Neural cell (in vitro differentiated cells): ENCODE data around the gene GIMAP2. TPM values are rescaled to one million over a fixed set of nuclear protein-coding genes. Genes with fewer than 3 reads are reported as not detected.

Experiments used
- H2AFZ ChIP-seq: fragments of 200-600, 300-800 bp; sonication (generic), shearing (Covaris generic); 2 replicates; pipeline ENCODE4 v1.6.0; 2014; ENCODE audit warnings: low read depth, mild to moderate bottlenecking, antibody characterized with exemption, low read length, moderate library complexity
- H3F3A ChIP-seq: fragments of 200-600 bp; shearing (Covaris generic); 2 replicates; pipeline ENCODE4 v1.6.1; 2016; ENCODE audit warnings: mild to moderate bottlenecking, moderate library complexity, mixed read lengths, antibody characterized with exemption, low read length; ENCODE audit not compliant: insufficient read depth, poor library complexity, severe bottlenecking
- H3K27ac ChIP-seq: fragments of 200-600, 300-800 bp; sonication (generic), shearing (Covaris generic); 2 replicates; pipeline ENCODE4 v1.5.1; 2014; ENCODE audit warnings: mild to moderate bottlenecking, low read length, moderate library complexity
- H3K27me3 ChIP-seq: fragments of 300-800, 200-600 bp; sonication (generic), shearing (Covaris generic); 2 replicates; pipeline ENCODE4 v1.6.0; 2014; ENCODE audit warnings: mild to moderate bottlenecking, low read depth, low read length, moderate library complexity; ENCODE audit not compliant: insufficient read depth
- H3K36me3 ChIP-seq: fragments of 300-800, 200-600 bp; sonication (generic), shearing (Covaris generic); 2 replicates; pipeline ENCODE4 v1.5.1; 2014; ENCODE audit warnings: mild to moderate bottlenecking, antibody characterized with exemption, low read length, moderate library complexity; ENCODE audit not compliant: insufficient read depth
- H3K4me2 ChIP-seq: fragments of 300-800, 200-600 bp; sonication (generic), shearing (Covaris generic); 2 replicates; pipeline ENCODE4 v1.6.0; 2014; ENCODE audit warnings: mild to moderate bottlenecking, low read length
- H3K4me3 ChIP-seq: fragments of 300-800, 200-600 bp; sonication (generic), shearing (Covaris generic); 2 replicates; pipeline ENCODE4 v1.5.1; 2014; ENCODE audit warnings: mild to moderate bottlenecking, low read length, moderate library complexity
- H3K79me2 ChIP-seq: fragments of 200-600 bp; shearing (Covaris generic); replicated peaks from 2 replicates; pipeline ENCODE4 v1.6.0; 2014; ENCODE audit warnings: mild to moderate bottlenecking, low read length, moderate library complexity; ENCODE audit not compliant: insufficient read depth
- H3K9ac ChIP-seq: fragments of 300-800, 200-600 bp; sonication (generic), shearing (Covaris generic); 2 replicates; pipeline ENCODE4 v1.6.1; 2016; ENCODE audit warnings: mild to moderate bottlenecking, low read length, mixed read lengths
- H3K9me2 ChIP-seq: fragments of 200-600 bp; shearing (Covaris generic); 2 replicates; pipeline ENCODE4 v1.6.1; 2016; ENCODE audit warnings: mild to moderate bottlenecking, low read length, mixed read lengths; ENCODE audit not compliant: insufficient read depth
- H3K9me3 ChIP-seq: fragments of 200-600, 300-800 bp; sonication (generic), shearing (Covaris generic); 2 replicates; pipeline ENCODE4 v1.6.1; 2016; ENCODE audit warnings: mild to moderate bottlenecking, mixed run types, low read length, moderate library complexity, mixed read lengths
- H4K20me1 ChIP-seq: fragments of 200-600 bp; shearing (Covaris generic); 2 replicates; pipeline ENCODE4 v1.6.1; 2016; ENCODE audit warnings: mild to moderate bottlenecking, mixed run types; ENCODE audit not compliant: insufficient read depth
- EP300 ChIP-seq: fragments of 450-650 bp; conservative IDR thresholded peaks from 2 replicates; pipeline ENCODE4 v1.6.1; 2014; ENCODE audit warnings: antibody characterized with exemption, mild to moderate bottlenecking, moderate library complexity; ENCODE audit not compliant: poor library complexity, severe bottlenecking
- EZH2 ChIP-seq: fragments of 200-600, 300-800 bp; shearing (Covaris generic), sonication (generic); IDR thresholded peaks from 2 replicates; pipeline ENCODE4 v1.6.1; 2014; ENCODE audit warnings: antibody characterized with exemption, low read length, borderline replicate concordance, mild to moderate bottlenecking; ENCODE audit not compliant: insufficient read depth, poor library complexity, severe bottlenecking
- MXI1 ChIP-seq: fragments of 450-650 bp; conservative IDR thresholded peaks from 2 replicates; pipeline ENCODE4 v1.6.1; 2014; ENCODE audit warnings: antibody characterized with exemption, mild to moderate bottlenecking; ENCODE audit not compliant: poor library complexity, severe bottlenecking
- POLR2AphosphoS5 ChIP-seq: IDR thresholded peaks from 2 replicates; pipeline ENCODE4 v1.6.1; 2012
- RAD21 ChIP-seq: fragments of 450-650 bp; conservative IDR thresholded peaks from 2 replicates; pipeline ENCODE4 v1.6.1; 2014; ENCODE audit warnings: antibody characterized with exemption, mild to moderate bottlenecking, moderate library complexity
- SMC3 ChIP-seq: fragments of 450-650 bp; conservative IDR thresholded peaks from 2 replicates; pipeline ENCODE4 v1.6.1; 2014; ENCODE audit warnings: antibody characterized with exemption, mild to moderate bottlenecking, moderate library complexity; ENCODE audit not compliant: poor library complexity
- TAF1 ChIP-seq: IDR thresholded peaks from 2 replicates; pipeline ENCODE4 v1.6.1; 2012; ENCODE audit warnings: low read depth
- polyA plus RNA-seq: library from polyadenylated mRNA; depleted of rRNA; stranded (reverse); fragments of >200 nt; gene quantifications from 2 replicates; pipeline ENCODE4 v1.2.3, GENCODE V29; 2014
- TF ChIP-seq, protein P1 (sequence below): fragments of 450-650 bp; IDR thresholded peaks from 2 replicates; pipeline ENCODE4 v1.5.1; 2014; ENCODE audit warnings: antibody characterized with exemption, mild to moderate bottlenecking, moderate library complexity; ENCODE audit not compliant: poor library complexity, severe bottlenecking
- TF ChIP-seq, protein P2 (sequence below): IDR thresholded peaks from 2 replicates; pipeline ENCODE4 v1.6.1; 2012; ENCODE audit warnings: borderline replicate concordance

GIMAP2 gene
- polyA plus RNA-seq, 1 donor from 2014 or later = not detected

DNA sequence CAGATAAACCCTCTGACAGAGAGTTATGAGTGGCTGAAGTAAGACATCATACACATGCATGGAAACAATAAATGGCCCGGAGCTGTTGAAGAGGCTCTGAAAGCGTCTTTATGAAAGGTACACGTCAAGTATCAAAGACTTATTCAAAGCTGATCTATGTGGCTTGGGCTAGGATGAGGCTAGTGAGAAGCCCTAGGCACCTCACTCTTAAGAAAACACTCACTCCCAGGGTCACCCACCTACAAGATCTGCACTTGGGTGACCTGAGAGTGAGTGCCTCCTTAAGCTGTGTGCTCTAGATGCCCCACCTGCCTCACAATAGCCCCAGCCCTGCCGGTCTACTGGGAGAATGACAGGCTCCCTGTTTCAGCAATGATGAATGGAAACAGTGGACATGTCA lies 29.8 kb downstream of the GIMAP2 start:
- Histone ChIP-seq H3K27me3 (no peaks in the 10 kb centered on the region), H3K9me3 (no peaks in the 10 kb centered on the region), H3K9ac (no peak overlapping the region), H3K4me3 (no peak overlapping the region), H3K27ac (no peak overlapping the region), H3K36me3 (no peaks in the 10 kb centered on the region), H4K20me1 (no peaks in the 10 kb centered on the region), H3K79me2 (no peaks in the 10 kb centered on the region), H2AFZ (no peak overlapping the region), H3K4me2 (no peak overlapping the region), H3K9me2 (no peaks in the 10 kb centered on the region), H3F3A (no peaks in the 10 kb centered on the region)
- TF ChIP-seq POLR2AphosphoS5 = no peak

- Histone ChIP-seq H3K27ac (no peak overlapping the region), H3K9ac (no peak overlapping the region), H3K4me2 (no peak overlapping the region), H3F3A (no peaks in the 10 kb centered on the region), H2AFZ (no peak overlapping the region), H3K4me3 (no peak overlapping the region), H3K27me3 (no peaks in the 10 kb centered on the region), H3K9me2 (no peaks in the 10 kb centered on the region), H3K9me3 (no peaks in the 10 kb centered on the region), H4K20me1 (no peaks in the 10 kb centered on the region), H3K79me2 (no peaks in the 10 kb centered on the region), H3K36me3 (no peaks in the 10 kb centered on the region)
- TF ChIP-seq, protein P1, sequence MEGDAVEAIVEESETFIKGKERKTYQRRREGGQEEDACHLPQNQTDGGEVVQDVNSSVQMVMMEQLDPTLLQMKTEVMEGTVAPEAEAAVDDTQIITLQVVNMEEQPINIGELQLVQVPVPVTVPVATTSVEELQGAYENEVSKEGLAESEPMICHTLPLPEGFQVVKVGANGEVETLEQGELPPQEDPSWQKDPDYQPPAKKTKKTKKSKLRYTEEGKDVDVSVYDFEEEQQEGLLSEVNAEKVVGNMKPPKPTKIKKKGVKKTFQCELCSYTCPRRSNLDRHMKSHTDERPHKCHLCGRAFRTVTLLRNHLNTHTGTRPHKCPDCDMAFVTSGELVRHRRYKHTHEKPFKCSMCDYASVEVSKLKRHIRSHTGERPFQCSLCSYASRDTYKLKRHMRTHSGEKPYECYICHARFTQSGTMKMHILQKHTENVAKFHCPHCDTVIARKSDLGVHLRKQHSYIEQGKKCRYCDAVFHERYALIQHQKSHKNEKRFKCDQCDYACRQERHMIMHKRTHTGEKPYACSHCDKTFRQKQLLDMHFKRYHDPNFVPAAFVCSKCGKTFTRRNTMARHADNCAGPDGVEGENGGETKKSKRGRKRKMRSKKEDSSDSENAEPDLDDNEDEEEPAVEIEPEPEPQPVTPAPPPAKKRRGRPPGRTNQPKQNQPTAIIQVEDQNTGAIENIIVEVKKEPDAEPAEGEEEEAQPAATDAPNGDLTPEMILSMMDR = no peak
- TF ChIP-seq TAF1 (no peak), MXI1 (no peak)
- TF ChIP-seq, protein P2, sequence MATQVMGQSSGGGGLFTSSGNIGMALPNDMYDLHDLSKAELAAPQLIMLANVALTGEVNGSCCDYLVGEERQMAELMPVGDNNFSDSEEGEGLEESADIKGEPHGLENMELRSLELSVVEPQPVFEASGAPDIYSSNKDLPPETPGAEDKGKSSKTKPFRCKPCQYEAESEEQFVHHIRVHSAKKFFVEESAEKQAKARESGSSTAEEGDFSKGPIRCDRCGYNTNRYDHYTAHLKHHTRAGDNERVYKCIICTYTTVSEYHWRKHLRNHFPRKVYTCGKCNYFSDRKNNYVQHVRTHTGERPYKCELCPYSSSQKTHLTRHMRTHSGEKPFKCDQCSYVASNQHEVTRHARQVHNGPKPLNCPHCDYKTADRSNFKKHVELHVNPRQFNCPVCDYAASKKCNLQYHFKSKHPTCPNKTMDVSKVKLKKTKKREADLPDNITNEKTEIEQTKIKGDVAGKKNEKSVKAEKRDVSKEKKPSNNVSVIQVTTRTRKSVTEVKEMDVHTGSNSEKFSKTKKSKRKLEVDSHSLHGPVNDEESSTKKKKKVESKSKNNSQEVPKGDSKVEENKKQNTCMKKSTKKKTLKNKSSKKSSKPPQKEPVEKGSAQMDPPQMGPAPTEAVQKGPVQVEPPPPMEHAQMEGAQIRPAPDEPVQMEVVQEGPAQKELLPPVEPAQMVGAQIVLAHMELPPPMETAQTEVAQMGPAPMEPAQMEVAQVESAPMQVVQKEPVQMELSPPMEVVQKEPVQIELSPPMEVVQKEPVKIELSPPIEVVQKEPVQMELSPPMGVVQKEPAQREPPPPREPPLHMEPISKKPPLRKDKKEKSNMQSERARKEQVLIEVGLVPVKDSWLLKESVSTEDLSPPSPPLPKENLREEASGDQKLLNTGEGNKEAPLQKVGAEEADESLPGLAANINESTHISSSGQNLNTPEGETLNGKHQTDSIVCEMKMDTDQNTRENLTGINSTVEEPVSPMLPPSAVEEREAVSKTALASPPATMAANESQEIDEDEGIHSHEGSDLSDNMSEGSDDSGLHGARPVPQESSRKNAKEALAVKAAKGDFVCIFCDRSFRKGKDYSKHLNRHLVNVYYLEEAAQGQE = no peak
These were observed 30.2 kb downstream of the GIMAP2 start for GRCh38 chr7:150715738-150716137.

GRCh38 chr7:150716368-150716767 lies 30.9 kb downstream of the GIMAP2 start, which contains the start of gene GIMAP1:
Gene GIMAP1, plus strand, starts transcription at chr7:150716613. Its CDS starts 2,435 bp downstream, at chr7:150719048.
- Histone ChIP-seq H3K4me3 (no peak within 1 kb of the TSS), H3K79me2 (no peaks in the 10 kb centered on the region), H3K9me3 (no peaks in the 10 kb centered on the region), H4K20me1 (no peaks in the 10 kb centered on the region), H3K9ac (no peak within 1 kb of the TSS), H2AFZ (no peak within 1 kb of the TSS), H3F3A (no peaks in the 10 kb centered on the region), H3K36me3 (no peaks in the 10 kb centered on the region), H3K27me3 (no peaks in the 10 kb centered on the region), H3K27ac (no peak within 1 kb of the TSS), H3K9me2 (no peaks in the 10 kb centered on the region), H3K4me2 (no peak within 1 kb of the TSS)
- TF ChIP-seq TAF1 = no peak
- TF ChIP-seq MXI1 = no peak
- TF ChIP-seq EP300 = no peak
- TF ChIP-seq SMC3 = no peak
- TF ChIP-seq, protein P1 = no peak
- TF ChIP-seq, protein P2 = no peak
- TF ChIP-seq POLR2AphosphoS5 = no peak
- TF ChIP-seq RAD21 = no peak
- no peak for TF ChIP-seq EZH2
